CD4-positive, alpha-beta memory T cell (primary cell): ENCODE data around the gene PEBP1. TPM values are rescaled to one million over a fixed set of nuclear protein-coding genes. Genes with fewer than 3 reads are reported as not detected.
"Not testable (repeated sequence)": the region's sequence is repeated elsewhere in the genome, so short reads cannot be mapped to it uniquely, and the experiment has no call there.

ENCODE experiments used
- CTCF ChIA-PET: fragments of 350-600 bp; sonication (Branson Sonifier 250); formaldehyde crosslinking; loops from one replicate; lab custom pipeline; 2021; ENCODE audit warnings: inconsistent platforms; ENCODE audit not compliant: partially characterized antibody; lab: Charles Lee
- POLR2A ChIA-PET: fragments of 350-600 bp; sonication (Branson Sonifier 250); formaldehyde crosslinking; loops from one replicate; lab custom pipeline; 2021; ENCODE audit not compliant: partially characterized antibody; lab: Charles Lee
- DNase-seq, 5 donors: peaks; one replicate each; pipeline versions ENCODE4 v3.0.0 to v3.0.0-alpha.2; 2020 to 2022; ENCODE audit warnings: mixed read lengths in 1 of 5
- H3K27ac ChIP-seq: one replicate; pipeline ENCODE4 v1.7.0; 2013; ENCODE audit warnings: low read depth, low read length
- H3K27me3 ChIP-seq: 2 replicates; pipeline ENCODE4 v1.7.0; 2013; ENCODE audit warnings: mild to moderate bottlenecking, low read length, moderate library complexity; ENCODE audit not compliant: insufficient read depth
- H3K36me3 ChIP-seq: 2 replicates; pipeline ENCODE4 v1.7.0; 2013; ENCODE audit warnings: mild to moderate bottlenecking, low read length, moderate library complexity; ENCODE audit not compliant: insufficient read depth
- H3K4me1 ChIP-seq: 2 replicates; pipeline ENCODE4 v1.7.0; 2013; ENCODE audit warnings: mild to moderate bottlenecking, low read length, moderate library complexity; ENCODE audit not compliant: insufficient read depth
- H3K4me3 ChIP-seq, 2 donors: one replicate each; pipeline ENCODE4 v1.7.0; 2013; ENCODE audit warnings: low read length in 2 of 2, mild to moderate bottlenecking in 1 of 2
- H3K9me3 ChIP-seq, 2 donors: one replicate each; pipeline ENCODE4 v1.7.0; 2013; ENCODE audit warnings: low read length in 2 of 2, control low read depth in 1 of 2; ENCODE audit not compliant: control insufficient read depth in 1 of 2
- H3K27ac Mint-ChIP-seq, 7 donors: one replicate each; pipeline ENCODE4 v1.8.0; 2020 to 2021; ENCODE audit warnings: mixed read lengths in 7 of 7, mild to moderate bottlenecking in 6 of 7, inconsistent platforms in 3 of 7, moderate library complexity in 3 of 7
- H3K27me3 Mint-ChIP-seq, 2 donors: one replicate each; pipeline ENCODE4 v1.8.0; 2020 to 2021; ENCODE audit warnings: mixed read lengths in 2 of 2
- H3K36me3 Mint-ChIP-seq, 2 donors: one replicate each; pipeline ENCODE4 v1.8.0; 2020 to 2021; ENCODE audit warnings: mixed read lengths in 2 of 2, inconsistent platforms in 1 of 2, mild to moderate bottlenecking in 1 of 2
- H3K4me1 Mint-ChIP-seq, 4 donors: one replicate each; pipeline ENCODE4 v1.8.0; 2020 to 2021; ENCODE audit warnings: mixed read lengths in 4 of 4, mild to moderate bottlenecking in 1 of 4
- H3K4me3 Mint-ChIP-seq, 8 donors: one replicate each; pipeline ENCODE4 v1.8.0; 2020 to 2021; ENCODE audit warnings: mixed read lengths in 8 of 8, mild to moderate bottlenecking in 7 of 8, moderate library complexity in 6 of 8, inconsistent platforms in 3 of 8
- H3K9me3 Mint-ChIP-seq, 8 donors: one replicate each; pipeline ENCODE4 v1.8.0; 2020 to 2021; ENCODE audit warnings: mixed read lengths in 8 of 8, mild to moderate bottlenecking in 5 of 8, inconsistent platforms in 3 of 8, moderate library complexity in 1 of 8
- intact Hi-C: fragments of 100-400 bp; cut with micrococcal nuclease; formaldehyde crosslinking; loops from one replicate; pipeline ENCODE4 v1.15.1; 2023
- polyA plus RNA-seq, 2 donors: library from polyadenylated mRNA; unstranded; fragments of 300-500 nt; fragmentation: Illumina TruSeq; gene quantifications; one replicate each; pipeline ENCODE4 v1.2.3, GENCODE V29; 2021
- total RNA-seq, 2 experiments: library from RNA; stranded (reverse); gene quantifications; one replicate each; pipeline ENCODE4 v1.2.3, GENCODE V29; 2021

The PEBP1 gene
- total and polyA plus RNA-seq, 4 experiments from 2014 or later: 95.9 to 422 (median 226) TPM

DNA sequence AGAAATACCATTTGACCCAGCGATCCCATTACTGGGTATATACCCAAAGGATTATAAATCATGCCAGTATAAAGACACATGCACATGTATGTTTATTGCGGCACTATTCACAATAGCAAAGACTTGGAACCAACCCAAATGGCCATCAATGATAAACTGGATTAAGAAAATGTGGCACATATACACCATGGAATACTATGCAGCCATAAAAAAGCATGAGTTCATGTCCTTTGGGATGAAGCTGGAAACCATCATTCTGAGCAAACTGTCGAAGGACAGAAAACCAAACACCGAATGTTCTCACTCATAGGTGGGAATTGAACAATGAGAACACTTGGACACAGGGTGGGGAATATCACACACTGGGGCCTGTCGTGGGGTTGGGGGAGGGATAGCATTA is 6.5 kb upstream of the PEBP1 start:
- H3K36me3 Mint-ChIP-seq, intact Hi-C loops: not testable (repeated sequence)

DNA sequence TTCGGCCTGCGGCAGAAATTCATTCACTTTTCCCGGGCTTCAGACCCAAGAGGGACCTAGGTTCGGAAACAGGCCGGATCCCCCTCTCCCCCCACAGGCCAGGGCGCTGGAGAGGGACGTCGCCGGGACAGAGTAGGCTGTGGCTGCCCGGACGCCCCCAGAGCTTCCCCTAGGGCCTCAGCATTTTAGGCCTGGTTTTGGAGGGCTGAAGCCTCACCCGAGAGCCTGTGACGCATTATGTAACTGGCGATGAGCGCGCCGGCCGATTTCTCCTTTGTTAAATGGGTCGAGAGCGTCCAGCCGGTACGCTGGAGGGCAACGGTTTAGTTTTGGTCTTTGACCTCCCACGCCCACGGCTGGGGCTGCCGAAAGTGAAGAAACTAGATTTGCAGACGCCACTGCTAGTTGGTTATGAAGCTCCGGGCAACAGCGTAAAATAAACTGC is 657 bp downstream of the PEBP1 start:
- Histone ChIP-seq H3K4me3 (peak overlapping the region; percentile 61 to 86), H3K9me3 (no peaks in the 10 kb centered on the region), H3K36me3 (peaks cover 4% of the 10 kb centered on the region), H3K27me3 (no peaks in the 10 kb centered on the region), H3K27ac (peak overlapping the region; percentile 67), H3K4me1 (peaks cover 29% of the 10 kb centered on the region)
- DNase-seq: peak in 4 of 5 donors; percentile 29 to 47 (median 32)
- Mint-ChIP-seq H3K4me1 (peaks cover 19 to 50% (median 26%) of the 10 kb centered on the region in 4 donors), H3K36me3 (peaks cover 17 to 36% of the 10 kb centered on the region in 2 donors), H3K9me3 (no peaks in the 10 kb centered on the region), H3K27ac (peak overlapping the region; percentile 88 to 97 (median 93)), H3K27me3 (no peaks in the 10 kb centered on the region), H3K4me3 (peak overlapping the region; percentile 89 to 98 (median 95))
- ChIA-PET POLR2A (interaction anchor here (1.3 to 3.4 kb wide), 8 partner anchors 16 to 240 kb away, joined by 4 to 28 read pairs (median 7); partner anchors contain the start of genes SUDS3, TAOK3 and WSB2), CTCF (interaction anchor here (1.0 to 7.1 kb wide), 5 partner anchors 12 to 240 kb away, joined by 3 to 59 read pairs (median 34); partner anchors contain the start of gene SUDS3)
- intact Hi-C loops: loop anchor here (1.0 to 5.0 kb wide), 6 partner anchors 15 to 1530 kb away; partner anchors contain the start of genes RFC5, SUDS3 and WSB2

More for the DNA sequence above, 6.5 kb upstream of the PEBP1 start:
- H3K27me3 Mint-ChIP-seq, H3K27ac ChIP-seq, H3K4me3 Mint-ChIP-seq, H3K4me3 ChIP-seq, H3K9me3 Mint-ChIP-seq, H3K27me3 ChIP-seq, DNase-seq, H3K4me1 ChIP-seq, H3K9me3 ChIP-seq, H3K36me3 ChIP-seq, POLR2A ChIA-PET, H3K27ac Mint-ChIP-seq: not testable (repeated sequence)
- H3K4me1 Mint-ChIP-seq: peaks cover 4 to 17% (median 5%) of the 10 kb centered on the region in 4 donors
- CTCF ChIA-PET: interaction anchor here (1.4 kb wide), 1 partner anchor 8 kb away, joined by 4 read pairs; no protein-coding TSS in a partner anchor

DNA sequence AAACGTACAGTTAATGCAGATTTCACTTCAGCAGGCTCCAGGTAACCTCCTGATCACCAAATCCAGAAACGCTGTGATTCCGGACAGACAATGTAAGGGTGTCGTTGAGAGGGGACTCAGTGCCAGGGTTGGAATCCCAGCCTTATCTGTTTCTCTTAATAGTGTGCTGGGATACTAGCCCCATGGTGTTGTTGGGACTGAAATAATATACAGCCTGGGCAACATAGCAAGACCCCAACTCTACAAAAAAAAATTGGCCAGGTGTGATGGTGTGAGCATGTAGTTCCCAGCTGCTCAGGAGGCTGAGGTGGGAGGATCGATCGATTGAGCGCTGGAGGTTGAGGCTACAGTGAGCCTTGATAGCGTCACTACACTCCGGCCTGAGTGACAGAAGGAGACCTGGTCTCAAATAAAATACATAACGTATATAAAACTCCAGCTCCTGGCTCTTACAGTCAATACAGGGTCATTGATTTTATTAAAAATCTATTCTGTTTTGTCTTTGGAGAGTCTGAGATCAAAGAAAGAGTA is 1.3 kb downstream of the PEBP1 start:
- peak overlapping the region; percentile 89 to 98 (median 95) for H3K4me3 Mint-ChIP-seq
- Histone ChIP-seq H3K9me3 (no peaks in the 10 kb centered on the region), H3K27ac (peak overlapping the region; percentile 67), H3K4me3 (peak overlapping the region; percentile 61 to 86), H3K27me3 (no peaks in the 10 kb centered on the region), H3K36me3 (peaks cover 4% of the 10 kb centered on the region), H3K4me1 (peaks cover 22% of the 10 kb centered on the region)
- no peaks in the 10 kb centered on the region for H3K27me3 Mint-ChIP-seq
- peaks cover 20 to 39% of the 10 kb centered on the region in 2 donors for H3K36me3 Mint-ChIP-seq
- CTCF ChIA-PET: interaction anchor here (1.2 to 7.1 kb wide), 4 partner anchors 14 to 240 kb away, joined by 3 to 59 read pairs (median 39); partner anchors contain the start of gene SUDS3
- intact Hi-C loops: loop anchor here (2.0 to 5.0 kb wide), 3 partner anchors 45 to 1530 kb away; partner anchors contain the start of gene WSB2
- POLR2A ChIA-PET: interaction anchor here (0.6 to 3.4 kb wide), 5 partner anchors 16 to 240 kb away, joined by 3 to 28 read pairs (median 14); partner anchors contain the start of genes SUDS3 and WSB2
- peaks cover 17 to 43% (median 22%) of the 10 kb centered on the region in 4 donors for H3K4me1 Mint-ChIP-seq
- DNase-seq: no peak
- peak overlapping the region; percentile 88 to 97 (median 93) for H3K27ac Mint-ChIP-seq
- no peaks in the 10 kb centered on the region for H3K9me3 Mint-ChIP-seq

DNA sequence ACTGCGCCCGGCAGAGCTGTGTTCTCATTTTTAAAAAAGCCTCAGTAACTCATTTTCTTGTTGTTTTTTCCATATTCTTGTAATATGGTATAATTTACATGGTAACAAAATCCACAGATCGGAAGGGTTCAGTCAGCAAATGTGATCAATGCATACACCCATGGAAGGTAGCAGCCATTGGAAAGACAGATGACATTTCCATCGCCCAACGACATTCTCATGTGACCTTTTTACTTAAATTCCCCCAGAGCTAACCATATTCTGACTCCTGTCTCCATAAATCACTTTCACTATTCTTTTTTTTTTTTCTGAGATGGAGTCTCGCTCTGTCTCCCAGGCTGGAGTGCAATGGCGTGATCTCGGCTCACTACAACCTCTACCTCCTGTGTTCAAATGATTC is 4.9 kb downstream of the PEBP1 start:
- Mint-ChIP-seq H3K27me3 (no peaks in the 10 kb centered on the region), H3K4me3 (no peak overlapping the region), H3K27ac (no peak overlapping the region), H3K4me1 (peaks cover 15 to 25% (median 20%) of the 10 kb centered on the region in 4 donors), H3K36me3 (peaks cover 42 to 62% of the 10 kb centered on the region in 2 donors), H3K9me3 (no peaks in the 10 kb centered on the region)
- Histone ChIP-seq H3K4me1 (peaks cover 13% of the 10 kb centered on the region), H3K27ac (no peak overlapping the region), H3K27me3 (no peaks in the 10 kb centered on the region), H3K36me3 (peaks cover 11% of the 10 kb centered on the region), H3K4me3 (no peak overlapping the region), H3K9me3 (no peaks in the 10 kb centered on the region)
- no peak for DNase-seq
- intact Hi-C loops: no loop called here
- CTCF ChIA-PET: interaction anchor here (1.0 to 7.1 kb wide), 4 partner anchors 19 to 236 kb away, joined by 3 to 59 read pairs (median 39); partner anchors contain the start of gene SUDS3
- POLR2A ChIA-PET: no interaction called here

DNA sequence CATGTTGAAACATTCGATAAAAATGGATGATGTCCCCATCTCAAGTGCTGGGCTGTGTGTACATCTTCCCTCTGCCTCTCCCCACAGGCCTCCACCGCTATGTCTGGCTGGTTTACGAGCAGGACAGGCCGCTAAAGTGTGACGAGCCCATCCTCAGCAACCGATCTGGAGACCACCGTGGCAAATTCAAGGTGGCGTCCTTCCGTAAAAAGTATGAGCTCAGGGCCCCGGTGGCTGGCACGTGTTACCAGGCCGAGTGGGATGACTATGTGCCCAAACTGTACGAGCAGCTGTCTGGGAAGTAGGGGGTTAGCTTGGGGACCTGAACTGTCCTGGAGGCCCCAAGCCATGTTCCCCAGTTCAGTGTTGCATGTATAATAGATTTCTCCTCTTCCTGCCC is 8.6 kb downstream of the PEBP1 start:
- POLR2A ChIA-PET: no interaction called here
- Mint-ChIP-seq H3K4me1 (peaks cover 3 to 6% (median 4%) of the 10 kb centered on the region in 4 donors), H3K9me3 (no peaks in the 10 kb centered on the region), H3K27me3 (no peaks in the 10 kb centered on the region), H3K4me3 (no peak overlapping the region), H3K36me3 (peaks cover 52 to 61% of the 10 kb centered on the region in 2 donors), H3K27ac (peak overlapping the region in 2 of 7 donors; percentile 38 to 65)
- Histone ChIP-seq H3K4me3 (no peak overlapping the region), H3K27me3 (no peaks in the 10 kb centered on the region), H3K27ac (no peak overlapping the region), H3K36me3 (peaks cover 19% of the 10 kb centered on the region), H3K4me1 (no peaks in the 10 kb centered on the region), H3K9me3 (no peaks in the 10 kb centered on the region)
- intact Hi-C loops: no loop called here
- CTCF ChIA-PET: no interaction called here
- DNase-seq: no peak

DNA sequence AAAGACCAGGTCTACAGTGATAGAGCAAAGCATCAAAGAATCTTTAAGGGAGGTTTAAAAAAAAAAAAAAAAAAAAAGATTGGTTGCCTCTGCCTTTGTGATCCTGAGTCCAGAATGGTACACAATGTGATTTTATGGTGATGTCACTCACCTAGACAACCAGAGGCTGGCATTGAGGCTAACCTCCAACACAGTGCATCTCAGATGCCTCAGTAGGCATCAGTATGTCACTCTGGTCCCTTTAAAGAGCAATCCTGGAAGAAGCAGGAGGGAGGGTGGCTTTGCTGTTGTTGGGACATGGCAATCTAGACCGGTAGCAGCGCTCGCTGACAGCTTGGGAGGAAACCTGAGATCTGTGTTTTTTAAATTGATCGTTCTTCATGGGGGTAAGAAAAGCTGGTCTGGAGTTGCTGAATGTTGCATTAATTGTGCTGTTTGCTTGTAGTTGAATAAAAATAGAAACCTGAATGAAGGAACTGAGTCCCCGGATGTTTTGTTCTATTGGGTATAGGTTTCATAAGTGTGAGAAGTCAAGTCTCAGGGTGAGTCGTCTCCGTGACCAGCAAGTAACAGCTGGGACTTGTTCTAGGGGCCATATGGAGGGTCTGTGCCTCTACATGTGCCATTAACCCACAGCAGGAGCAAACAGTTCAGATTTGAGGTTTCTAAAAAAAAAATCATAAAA is 9.3 kb downstream of the PEBP1 start:
- Mint-ChIP-seq H3K4me1 (peaks cover 0 to 6% (median 3%) of the 10 kb centered on the region in 4 donors), H3K27me3 (no peaks in the 10 kb centered on the region), H3K27ac (peak overlapping the region in 6 of 7 donors; percentile 4 to 78 (median 42)), H3K36me3 (peaks cover 45 to 57% of the 10 kb centered on the region in 2 donors), H3K4me3 (no peak overlapping the region), H3K9me3 (no peaks in the 10 kb centered on the region)
- CTCF ChIA-PET: no interaction called here
- intact Hi-C loops: no loop called here
- H3K4me3 ChIP-seq: no peak overlapping the region
- H3K36me3 ChIP-seq: peaks cover 19% of the 10 kb centered on the region
- DNase-seq: no peak
- no peak overlapping the region for H3K27ac ChIP-seq
- no peaks in the 10 kb centered on the region for H3K9me3 ChIP-seq
- POLR2A ChIA-PET: no interaction called here
- H3K4me1 ChIP-seq: no peaks in the 10 kb centered on the region
- H3K27me3 ChIP-seq: no peaks in the 10 kb centered on the region

DNA sequence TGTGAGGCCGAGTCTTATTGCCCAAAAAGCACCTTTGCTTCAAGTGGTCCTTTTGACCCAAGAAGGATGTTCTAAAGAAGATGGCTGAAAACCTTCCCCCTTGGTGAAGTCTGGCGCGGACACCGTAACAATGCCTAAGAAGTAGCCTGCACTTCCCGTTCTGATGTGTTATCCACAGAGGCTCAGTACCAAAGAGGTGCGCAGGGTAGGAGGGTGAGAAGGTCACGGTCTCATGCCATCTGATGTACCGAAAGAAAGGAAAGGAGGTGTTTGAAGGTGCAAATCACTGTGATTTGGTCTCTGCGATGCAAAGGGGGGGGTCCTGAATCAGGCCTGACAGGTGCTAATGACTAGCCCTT is 9.9 kb downstream of the PEBP1 start:
- H3K36me3 Mint-ChIP-seq: peaks cover 46 to 57% of the 10 kb centered on the region in 2 donors
- H3K4me1 Mint-ChIP-seq: peaks cover 0 to 6% (median 3%) of the 10 kb centered on the region in 4 donors
- POLR2A ChIA-PET: no interaction called here
- no peaks in the 10 kb centered on the region for H3K27me3 Mint-ChIP-seq
- Histone ChIP-seq H3K27me3 (no peaks in the 10 kb centered on the region), H3K4me1 (no peaks in the 10 kb centered on the region), H3K36me3 (peaks cover 17% of the 10 kb centered on the region), H3K27ac (no peak overlapping the region), H3K4me3 (no peak overlapping the region), H3K9me3 (no peaks in the 10 kb centered on the region)
- H3K27ac Mint-ChIP-seq: peak overlapping the region in 3 of 7 donors; percentile 4 to 78 (median 64)
- CTCF ChIA-PET: no interaction called here
- DNase-seq: no peak
- no peaks in the 10 kb centered on the region for H3K9me3 Mint-ChIP-seq
- intact Hi-C loops: no loop called here
- H3K4me3 Mint-ChIP-seq: no peak overlapping the region
